ENCODE measurements around the gene HOXA3.

Gene HOXA3

DNA sequence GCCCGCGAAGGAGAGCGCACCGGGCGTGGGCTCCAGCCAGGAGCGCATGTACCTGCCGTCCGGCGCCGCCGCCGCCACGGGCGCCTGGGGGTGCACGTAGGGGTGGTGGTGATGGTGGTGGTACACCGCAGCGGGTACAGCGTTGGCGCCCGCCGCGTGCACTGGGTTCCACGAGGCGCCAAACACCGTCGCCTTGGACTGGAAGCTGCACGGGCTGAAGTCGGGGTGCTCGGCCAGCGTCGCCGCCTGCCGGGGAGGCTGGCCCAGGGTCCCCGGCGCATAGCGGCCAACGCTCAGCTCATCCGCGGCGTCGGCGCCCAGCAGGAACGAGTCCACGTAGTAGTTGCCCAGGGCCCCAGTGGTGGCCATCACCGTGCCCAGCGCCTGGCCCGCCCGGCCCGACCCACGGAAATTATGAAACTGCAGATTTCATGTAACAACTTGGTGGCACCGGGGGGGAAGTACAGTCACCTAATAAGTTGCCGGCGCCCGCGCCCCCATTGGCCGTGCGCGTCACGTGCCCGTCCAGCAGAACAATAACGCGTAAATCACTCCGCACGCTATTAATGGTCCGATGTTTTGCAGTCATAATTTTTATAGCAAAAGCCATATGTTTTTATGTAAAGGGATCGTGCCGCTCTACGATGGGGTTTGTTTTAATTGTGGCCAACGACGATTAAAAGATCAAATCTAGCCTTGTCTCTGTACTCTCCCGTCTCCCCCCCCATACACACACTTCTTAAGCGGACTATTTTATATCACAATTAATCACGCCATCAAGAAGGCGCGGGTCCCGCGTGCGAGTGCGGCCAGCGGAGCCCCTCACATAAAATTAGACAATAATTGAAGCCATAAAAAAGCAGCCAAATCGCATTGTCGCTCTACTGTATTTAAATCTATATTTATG, 13.0 kb upstream of the HOXA3 start, which contains the start of gene HOXA9:
TSS of gene HOXA9 (minus strand) at position 449 of the 907 bp plus-strand sequence. CDS start at position 369, 80 bp downstream.
- DNase-seq: no peak

DNA sequence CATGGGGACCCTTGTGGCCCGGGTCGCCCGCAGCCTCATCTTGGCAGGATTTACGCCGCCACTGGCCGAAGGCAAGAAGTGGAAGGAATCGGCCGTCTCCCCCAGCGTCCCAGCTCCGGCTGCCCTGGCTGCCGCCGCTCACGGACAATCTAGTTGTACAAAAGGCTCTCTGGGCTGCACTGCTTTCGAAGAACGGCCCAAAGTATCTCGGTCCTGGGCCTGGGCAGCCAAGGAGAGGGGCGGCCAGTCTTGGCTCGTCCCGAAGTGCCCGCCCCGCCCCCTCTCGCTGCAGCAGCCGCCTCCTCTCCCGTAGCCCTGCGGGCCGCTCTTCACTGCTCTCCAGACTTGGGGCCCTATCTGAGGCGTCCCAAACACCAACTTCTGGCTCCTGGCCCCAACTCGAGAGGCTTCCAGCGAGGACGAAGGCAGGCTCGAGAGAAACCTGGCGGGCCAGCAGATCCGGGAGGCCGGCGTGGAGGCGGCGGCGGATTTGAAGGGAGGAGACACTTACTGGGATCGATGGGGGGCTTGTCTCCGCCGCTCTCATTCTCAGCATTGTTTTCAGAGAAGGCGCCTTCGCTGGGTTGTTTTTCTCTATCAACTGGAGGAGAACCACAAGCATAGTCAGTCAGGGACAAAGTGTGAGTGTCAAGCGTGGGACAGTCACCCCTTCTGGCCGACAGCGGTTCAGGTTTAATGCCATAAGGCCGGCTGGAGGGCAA, 12.1 kb upstream of the HOXA3 start:
- DNase-seq: no peak

DNA sequence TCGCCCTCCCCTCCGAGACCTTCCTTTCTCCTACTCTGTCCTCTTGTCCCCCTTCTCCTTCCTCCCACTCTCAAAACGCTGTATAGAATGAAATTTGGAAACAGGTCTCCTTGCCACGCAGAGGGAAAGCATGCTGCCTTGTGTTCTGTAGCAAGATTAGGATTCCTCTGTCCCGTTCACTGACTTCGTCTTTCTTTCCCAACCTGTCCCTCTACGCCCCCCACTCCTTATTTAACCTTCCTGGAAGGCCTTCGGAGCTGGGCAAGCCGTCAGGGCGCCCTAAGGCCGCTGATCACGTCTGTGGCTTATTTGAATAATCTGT, 11.6 kb upstream of the HOXA3 start:
- no peak for DNase-seq

- DNase-seq: no peak
These were observed 11.1 kb upstream of the HOXA3 start for GRCh38 chr7:27163288-27164044.

DNA sequence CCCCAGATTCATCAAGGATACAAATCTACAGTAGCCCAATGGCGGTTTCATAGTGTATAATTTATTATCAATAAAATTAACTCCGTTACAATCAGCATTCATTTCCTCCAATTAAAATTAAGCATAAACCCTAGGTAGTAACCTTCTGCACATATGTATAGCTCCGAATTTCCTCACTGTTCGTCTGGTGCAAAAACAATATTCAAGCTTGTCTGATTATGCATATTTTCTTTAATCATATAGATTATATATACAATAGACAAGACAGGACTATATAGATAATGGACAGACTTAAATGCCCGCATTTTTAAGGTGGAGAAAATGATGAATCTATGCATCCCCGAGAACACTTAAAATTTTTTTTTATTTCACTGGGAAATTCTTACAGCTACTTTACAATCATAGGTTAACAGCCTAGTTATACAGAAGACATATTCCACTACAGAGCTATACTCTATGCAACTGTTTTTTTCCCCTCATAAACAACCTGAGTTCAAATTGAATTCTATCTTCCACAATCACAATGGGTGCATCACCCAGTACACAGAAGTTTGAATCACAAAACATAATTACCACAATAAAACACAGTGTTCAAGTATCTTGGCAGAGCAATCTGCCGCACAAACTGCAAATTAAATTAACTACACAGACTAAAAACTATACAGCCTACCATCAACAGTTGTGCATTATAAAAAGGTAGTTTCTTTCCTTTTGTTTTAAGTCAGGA, 10.3 kb upstream of the HOXA3 start:
- DNase-seq: no peak

DNA sequence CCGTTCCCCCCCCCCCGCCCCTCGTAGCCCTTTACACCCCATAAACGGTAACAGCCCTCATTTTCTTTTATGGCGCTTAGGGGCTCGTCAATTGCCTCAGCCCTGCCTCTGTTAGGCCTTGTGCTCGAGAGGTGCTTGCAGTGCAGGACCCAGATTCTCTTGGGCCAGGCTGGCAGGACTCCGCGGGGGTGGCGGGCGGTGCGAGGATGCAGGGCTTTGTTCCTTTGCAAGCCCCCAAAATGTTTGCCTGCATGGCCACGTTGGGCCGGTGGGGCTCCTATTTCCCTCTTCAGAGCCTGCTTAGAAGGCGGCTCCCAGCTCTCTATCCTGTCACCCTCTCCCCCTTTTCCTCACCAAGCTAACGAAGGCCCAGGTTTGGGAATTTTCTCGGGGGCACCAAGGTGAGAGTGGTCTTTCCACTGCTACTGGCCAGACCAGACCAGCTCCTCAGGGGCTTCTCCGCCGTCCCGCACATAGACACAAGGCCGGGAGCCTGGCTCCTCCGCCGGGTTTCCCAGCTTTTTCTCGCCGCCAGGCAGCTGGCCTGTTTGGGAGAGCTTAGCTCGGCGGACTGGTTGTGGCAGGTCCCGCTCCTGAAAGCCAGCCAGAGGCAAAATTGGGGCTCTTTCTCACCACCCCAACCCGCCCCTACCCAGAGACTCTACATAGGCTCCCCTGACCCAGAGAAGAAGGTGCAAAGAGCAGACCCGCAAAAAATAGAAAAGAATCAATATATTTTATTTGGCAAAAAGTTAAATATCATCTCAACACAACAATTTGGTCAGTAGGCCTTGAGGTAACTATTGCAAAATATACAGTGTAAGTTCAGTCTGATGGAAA, 9.6 kb upstream of the HOXA3 start:
- no peak for DNase-seq

DNA sequence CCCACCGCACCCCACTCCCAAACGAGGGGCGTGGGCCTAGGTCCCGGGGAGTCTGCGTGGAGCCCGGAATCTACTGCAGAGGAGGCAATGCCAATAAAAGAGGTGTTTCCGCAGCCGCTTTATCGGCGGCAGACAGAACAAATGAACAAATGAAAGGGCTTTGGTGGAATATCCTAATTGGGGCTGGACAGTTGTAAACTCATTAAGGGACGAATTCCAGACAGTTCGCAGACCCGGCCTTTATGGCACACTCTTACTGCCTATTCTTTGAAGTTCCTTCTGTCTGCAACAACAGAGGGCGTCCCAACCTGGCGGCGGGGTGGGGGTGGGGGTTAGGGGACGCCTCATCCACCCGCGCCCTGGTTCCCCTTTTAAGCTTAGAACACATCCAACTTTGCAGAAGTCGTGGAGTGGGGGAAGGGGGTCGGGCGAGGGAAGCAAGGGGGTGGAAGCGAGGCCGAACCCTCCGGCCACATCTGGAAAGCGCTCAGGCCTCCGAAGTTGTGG, 8.9 kb upstream of the HOXA3 start:
- no peak for DNase-seq

DNA sequence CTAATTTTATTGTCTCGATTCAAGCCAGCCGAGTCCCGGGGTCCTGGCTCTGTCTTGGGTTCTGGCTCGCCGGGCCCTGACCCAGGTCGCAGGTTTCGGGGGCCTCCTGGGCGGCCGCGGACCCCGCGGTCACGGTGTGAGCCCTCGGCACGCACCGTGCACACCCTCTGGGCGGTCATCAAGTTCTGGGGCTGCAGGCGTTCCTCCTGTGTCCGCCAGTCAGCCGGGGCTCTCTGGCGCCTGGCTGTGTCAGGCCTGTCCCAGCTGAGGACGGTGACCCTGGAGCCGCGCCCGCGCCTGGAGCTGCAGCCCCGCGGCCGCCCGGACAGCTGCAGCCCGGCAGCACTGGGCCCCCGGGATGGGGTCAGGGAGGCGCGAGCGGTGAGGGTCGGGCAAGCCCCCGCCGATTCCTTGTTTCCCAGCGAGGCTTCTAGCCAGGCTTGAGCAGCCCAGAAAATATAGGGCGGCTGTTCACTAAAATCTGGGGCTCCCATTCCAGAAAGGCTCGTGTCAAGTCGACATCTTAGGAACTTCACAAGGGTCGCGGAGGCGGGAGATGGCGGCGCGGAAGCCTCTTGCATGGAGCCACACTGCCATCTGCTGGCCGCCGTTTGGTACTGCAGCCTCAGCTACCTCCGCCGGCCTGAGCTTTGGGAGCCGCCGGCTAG, 8.3 kb upstream of the HOXA3 start:
- peak; percentile 86 to 88 for DNase-seq

GRCh38 chr7:27160145-27160545, 7.8 kb upstream of the HOXA3 start:
- no peak for DNase-seq

DNA sequence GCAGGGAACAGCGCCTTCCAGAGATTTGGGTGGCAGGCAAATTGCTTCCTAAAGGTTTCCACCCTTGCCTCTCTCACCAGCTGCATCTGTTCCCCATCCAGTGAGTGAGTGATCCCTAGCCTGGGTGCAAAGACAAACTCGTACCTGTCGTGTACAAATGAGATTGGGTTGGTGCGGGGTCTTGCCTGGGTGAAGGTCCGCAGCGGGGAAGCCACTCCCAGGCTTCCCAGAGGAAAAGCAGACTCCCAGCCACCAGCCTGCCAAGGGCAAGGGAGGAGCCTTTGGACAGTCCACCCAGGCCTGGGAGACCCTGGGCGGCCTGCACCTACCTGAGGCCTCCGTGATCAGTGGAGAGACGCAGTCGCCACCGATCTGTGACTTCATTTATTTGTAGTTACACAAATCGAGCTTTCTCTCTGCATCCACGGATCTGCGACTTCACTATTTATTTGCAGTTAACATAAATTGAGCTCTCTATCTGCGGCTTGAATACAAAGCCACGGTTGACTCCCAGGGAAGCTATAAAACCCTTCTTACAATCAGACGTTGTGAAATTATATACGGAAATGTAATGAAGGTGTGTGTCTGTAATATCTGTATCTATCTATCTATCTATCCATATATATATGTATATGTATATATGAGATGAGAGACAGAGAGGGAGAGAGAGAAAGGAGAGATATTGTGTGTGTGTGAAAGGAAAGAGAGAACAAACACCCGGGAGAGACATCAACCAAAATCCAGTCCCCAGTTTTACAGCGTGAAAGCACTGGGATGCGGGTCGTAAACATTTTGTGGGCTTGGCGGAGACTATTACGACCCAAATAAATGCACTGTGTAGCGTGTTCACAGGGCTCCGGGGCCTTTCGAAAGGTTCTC, 7.1 kb upstream of the HOXA3 start:
- DNase-seq: no peak

DNA sequence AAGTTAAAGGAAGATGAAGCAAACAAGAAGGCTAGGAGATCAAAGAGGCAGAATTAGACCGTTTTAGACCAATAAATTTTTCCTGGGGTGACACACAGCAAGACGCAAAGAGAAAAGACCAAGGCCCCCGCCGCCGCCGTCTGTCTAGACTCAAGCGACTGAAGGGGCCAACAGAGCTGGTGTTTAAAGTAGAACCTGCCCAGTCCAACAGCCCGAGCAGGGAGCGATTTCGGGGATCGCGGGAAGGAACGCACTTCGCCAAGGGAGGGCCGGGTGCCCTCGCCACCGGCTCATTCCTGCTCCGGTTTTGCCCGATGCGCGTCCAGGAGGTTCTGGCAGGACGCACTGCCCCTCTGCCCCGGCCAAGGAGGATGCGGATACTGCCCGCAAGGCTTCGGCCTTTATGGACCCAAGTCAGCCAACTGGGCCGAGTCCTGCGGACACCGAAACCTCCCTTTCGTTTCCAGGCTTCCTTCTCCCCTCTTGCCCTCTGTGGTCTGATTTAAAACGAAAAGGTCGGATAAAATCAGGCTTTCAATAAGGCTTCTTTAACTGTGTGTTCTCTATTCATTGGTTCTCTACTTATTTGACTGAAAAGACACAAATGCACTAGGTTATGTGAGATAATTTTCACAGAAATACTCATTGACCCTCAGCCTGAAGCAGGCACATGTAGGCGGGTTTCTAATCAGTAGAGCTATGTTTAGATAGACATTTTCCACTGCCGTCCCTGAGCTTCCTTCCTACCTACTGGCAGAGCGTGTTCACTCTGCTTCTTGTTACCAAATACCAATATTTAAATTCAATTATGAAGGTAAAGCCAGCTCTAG, 6.3 kb upstream of the HOXA3 start:
- DNase-seq: no peak

GRCh38 chr7:27157702-27158431, 5.5 kb upstream of the HOXA3 start:
- no peak for DNase-seq

- DNase-seq: no peak
These were observed 4.7 kb upstream of the HOXA3 start for GRCh38 chr7:27156916-27157701.

DNA sequence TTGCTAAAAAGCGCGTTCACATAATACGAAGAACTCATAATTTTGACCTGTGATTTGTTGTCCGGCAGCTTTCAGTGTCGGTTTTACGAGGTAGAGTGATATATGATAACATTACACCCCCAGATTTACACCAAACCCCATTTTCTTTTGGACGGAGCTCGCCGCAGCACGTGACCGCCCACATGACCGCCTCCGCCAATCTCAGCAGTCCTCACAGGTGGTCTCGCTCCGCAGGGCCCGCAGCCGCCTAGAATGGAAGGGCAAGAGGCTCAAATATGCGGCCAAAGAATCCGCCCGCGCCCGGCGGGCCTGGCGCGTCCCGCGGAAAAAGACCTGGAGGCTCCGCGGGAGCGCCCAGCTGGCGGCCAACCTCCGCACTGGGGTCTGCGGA, 4.1 kb upstream of the HOXA3 start, which contains the start of gene HOXA7:
TSS of gene HOXA7 (minus strand) at position 168 of the 391 bp plus-strand sequence. CDS start at position 38, 130 bp downstream.
- DNase-seq: no peak

GRCh38 chr7:27155816-27156507, 3.6 kb upstream of the HOXA3 start:
- DNase-seq: no peak

Measured in stimulated activated CD4-positive, alpha-beta T cell treated with anti-CD3 and anti-CD28 coated beads, Interleukin-2, amount 100 ng/mL, for 48 hours (primary cell).